Left hindlimb (tissue), 1 donor: ENCODE data around the gene HRG.
"Not testable (repeated sequence)": the region's sequence is repeated elsewhere in the genome, so short reads cannot be mapped to it uniquely, and the experiment has no call there.

Experiments
- DNase-seq: peaks from one replicate; pipeline ENCODE4 v3.0.0-alpha.2; 2018

Gene HRG, protein sequence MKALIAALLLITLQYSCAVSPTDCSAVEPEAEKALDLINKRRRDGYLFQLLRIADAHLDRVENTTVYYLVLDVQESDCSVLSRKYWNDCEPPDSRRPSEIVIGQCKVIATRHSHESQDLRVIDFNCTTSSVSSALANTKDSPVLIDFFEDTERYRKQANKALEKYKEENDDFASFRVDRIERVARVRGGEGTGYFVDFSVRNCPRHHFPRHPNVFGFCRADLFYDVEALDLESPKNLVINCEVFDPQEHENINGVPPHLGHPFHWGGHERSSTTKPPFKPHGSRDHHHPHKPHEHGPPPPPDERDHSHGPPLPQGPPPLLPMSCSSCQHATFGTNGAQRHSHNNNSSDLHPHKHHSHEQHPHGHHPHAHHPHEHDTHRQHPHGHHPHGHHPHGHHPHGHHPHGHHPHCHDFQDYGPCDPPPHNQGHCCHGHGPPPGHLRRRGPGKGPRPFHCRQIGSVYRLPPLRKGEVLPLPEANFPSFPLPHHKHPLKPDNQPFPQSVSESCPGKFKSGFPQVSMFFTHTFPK

DNA sequence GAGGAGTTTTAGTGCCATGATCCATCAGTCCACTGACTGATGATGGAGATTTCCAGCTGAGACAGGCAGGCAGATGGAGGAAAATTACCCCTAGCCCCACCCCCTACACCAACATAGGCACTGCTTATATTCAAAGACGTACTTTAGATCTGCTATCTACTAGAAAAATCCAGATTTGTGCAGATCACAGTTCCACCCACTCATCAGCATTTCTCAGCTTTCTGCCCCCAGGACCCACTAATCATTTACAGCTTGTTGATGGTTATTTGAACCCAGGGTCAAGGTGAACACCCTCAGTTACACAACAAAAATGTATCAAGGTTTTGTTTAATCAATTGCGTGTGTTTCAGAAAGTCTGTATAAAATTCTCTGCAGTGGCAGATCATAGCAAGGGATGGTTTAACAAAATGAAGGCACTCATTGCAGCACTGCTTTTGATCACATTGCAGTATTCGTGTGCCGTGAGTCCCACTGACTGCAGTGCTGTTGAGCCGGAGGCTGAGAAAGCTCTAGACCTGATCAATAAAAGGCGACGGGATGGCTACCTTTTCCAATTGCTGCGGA lies at the start of gene HRG:
Gene HRG, plus strand, starts transcription at position 390 of the 564 bp plus-strand sequence. Its CDS starts 18 bp downstream, at position 408.
- DNase-seq, result no peak

DNA sequence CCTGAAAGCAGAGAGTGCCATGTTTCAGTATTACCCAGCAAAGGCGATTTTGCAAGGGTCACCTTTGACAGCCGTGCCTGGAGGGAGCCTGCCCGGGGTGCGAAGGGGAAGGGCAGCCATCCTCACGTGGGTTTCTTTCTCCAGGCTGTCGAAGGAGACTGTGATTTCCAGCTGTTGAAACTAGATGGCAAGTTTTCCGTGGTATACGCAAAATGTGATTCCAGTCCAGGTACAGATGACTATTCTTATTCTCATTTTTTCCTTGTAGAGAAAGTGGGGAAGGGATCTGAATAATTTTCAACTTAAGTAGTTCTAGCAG lies 49.6 kb upstream of the HRG start:
- no peak for DNase-seq

DNA sequence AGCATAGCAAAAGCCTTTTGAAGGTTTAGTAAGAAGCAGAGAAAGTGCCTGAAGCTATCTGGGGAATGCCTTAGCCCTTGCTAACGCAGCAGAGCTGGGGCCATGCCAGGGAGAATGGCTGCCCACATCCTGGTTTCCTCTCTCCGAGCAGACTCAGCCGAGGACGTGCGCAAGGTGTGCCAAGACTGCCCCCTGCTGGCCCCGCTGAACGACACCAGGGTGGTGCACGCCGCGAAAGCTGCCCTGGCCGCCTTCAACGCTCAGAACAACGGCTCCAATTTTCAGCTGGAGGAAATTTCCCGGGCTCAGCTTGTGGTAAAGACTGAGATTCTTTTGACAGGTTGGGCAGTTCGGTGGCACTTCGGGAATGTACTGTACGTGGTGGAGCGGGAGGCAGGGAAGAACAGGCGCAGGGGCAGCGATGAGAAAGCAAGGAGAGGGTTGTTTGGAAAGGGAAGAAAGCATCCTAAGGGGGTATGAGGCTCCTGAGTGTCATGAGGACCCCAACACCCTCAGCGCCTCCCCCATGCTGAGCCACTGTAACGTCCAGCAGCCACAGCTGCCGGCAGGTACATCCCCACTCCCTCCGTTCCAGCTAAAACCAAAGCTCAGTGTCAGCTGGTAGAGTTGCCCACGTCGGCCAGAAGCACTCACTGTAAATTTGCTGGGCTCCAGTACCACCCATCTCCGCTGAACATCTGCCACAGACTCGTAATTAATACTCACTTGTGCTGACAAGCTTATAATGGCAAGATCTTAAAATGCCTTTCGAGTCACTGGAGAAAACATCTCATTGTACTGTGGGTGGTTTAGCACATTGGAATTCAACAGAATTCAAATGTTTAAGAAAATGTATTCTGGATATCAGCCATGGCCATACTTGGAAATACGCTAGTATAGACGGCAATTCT lies 48.5 kb upstream of the HRG start:
- peak; percentile 80 for DNase-seq

DNA sequence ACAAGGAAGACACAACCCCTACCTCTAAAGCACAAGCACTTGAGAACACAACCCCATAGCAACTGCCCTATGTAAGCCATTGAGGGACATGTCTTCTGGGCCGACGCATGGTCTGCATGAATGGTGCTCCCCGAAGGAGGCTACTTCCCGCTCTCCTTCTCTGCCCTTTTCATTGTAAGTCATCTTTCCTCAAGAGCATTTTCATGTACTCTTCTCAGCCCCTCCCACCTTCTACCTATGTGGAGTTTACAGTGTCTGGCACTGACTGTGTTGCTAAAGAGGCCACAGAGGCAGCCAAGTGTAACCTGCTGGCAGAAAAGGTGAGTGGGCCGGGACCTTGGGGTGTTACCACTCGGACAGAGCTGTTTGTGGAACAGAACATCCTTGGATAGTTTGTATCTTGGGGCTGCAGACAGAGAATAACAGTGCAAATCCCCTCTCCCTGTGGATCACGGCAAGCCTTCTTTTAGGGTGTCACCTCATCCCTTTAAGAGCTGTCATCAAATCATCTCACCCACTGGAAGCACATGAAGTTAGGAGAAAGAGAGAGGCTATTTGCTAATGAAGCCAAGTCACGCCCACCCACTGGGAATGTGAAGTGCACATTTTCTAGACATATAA lies 47.4 kb upstream of the HRG start:
- DNase-seq, result no peak

DNA sequence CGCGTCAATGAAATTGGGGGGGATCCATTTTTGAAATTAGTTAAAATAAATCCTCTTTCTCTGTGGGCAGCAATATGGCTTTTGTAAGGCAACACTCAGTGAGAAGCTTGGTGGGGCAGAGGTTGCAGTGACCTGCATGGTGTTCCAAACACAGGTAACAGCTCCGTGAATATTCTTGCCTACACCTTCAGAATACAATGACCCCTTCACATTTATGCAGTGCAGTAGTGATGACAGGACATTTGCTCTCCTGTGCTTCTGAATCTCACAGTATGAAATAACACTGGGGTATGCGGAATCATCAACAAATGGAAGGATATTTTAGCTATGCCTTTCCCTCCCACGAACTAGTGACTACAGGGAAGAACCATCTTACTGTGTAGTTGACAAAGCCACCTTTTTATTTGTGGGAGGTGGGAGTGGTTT lies 46.0 kb upstream of the HRG start:
- no peak for DNase-seq

DNA sequence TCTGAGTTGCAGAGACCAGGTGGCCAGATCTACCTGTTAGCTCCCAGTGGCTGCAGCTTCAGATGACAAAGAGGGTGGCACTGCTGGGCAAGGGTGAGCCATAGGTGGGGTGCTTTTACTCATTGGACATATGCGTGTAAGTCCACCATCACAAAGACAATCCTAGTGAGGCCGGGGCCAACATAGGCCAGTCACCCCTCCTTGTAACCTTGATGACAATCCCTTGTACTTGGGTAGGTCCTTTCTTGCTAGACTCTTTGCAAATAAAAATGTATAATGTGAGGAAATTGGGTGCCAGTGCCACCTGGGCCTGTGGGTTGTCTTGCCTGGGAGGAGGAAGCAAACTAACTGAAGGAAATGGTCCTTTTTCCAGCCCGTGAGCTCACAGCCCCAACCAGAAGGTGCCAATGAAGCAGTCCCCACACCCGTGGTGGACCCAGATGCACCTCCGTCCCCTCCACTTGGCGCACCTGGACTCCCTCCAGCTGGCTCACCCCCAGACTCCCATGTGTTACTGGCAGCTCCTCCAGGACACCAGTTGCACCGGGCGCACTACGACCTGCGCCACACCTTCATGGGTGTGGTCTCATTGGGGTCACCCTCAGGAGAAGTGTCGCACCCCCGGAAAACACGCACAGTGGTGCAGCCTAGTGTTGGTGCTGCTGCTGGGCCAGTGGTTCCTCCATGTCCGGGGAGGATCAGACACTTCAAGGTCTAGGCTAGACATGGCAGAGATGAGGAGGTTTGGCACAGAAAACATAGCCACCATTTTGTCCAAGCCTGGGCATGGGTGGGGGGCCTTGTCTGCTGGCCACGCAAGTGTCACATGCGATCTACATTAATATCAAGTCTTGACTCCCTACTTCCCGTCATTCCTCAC lies 45.4 kb upstream of the HRG start:
- no peak for DNase-seq

DNA sequence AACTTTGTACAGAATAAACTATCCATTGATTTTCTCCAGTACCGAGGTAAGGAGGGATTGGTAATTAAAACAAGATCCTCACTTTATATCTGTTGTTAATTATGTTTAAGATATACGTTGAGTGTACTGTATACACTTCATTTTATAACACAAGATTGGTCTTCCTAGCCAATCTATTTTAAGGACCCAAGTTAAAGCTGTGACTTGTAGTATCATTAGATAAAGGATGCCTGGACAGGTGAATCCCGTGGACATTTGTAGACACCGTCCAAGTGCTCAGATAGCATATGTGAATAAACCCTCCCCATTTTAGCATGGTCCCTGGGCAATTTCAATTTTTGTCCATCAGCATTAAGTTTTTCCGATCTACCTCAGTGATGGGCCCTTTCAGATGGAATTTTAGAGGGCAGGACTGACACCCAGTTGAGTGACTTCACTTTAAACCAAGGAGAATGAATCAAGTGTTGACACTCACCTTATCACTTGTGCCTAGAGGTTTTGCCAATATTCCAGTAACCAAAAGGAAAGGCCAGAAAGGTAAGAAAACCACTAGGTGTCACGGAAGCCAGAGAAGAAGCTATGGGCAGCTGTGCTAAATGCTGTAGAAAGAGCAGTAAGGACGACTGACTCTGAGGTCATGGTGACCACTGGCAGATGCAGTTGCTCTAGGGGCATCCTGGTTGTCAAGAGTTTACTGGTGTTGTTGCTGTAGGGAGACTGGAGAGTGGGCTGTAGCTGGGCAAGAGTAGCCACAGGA lies 43.7 kb upstream of the HRG start:
- DNase-seq, result no peak

DNA sequence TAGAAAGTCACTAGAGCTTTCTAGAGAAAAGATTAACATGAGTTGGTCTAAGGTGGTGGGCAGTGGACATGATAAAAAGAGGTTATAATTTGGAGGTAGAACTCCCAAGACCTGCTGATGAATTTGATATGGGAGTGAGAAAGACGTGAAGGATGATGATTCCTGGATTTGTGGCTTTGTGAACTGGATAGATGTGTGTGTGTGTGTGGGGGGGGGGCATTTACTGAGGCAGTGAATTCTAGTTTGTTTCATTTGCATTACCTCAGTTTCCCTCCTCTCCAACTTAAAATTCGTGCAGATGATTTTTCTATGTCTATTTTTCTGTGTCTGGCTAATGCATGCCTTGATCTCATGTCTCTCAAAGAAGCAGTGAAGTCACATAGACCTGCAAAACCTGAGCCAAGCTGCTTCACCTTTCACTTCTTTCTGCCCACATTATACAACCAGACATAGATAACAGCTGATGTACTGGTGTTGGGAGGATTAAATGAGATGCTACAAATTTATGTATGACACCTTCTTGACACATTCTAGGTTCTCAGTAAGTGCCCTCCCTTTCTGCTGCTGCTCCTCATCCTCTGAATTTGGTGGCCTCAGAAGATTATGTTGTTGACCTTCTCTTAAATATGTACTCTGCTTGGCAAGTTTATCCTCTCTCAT lies 43.0 kb upstream of the HRG start:
- DNase-seq, result no peak

DNA sequence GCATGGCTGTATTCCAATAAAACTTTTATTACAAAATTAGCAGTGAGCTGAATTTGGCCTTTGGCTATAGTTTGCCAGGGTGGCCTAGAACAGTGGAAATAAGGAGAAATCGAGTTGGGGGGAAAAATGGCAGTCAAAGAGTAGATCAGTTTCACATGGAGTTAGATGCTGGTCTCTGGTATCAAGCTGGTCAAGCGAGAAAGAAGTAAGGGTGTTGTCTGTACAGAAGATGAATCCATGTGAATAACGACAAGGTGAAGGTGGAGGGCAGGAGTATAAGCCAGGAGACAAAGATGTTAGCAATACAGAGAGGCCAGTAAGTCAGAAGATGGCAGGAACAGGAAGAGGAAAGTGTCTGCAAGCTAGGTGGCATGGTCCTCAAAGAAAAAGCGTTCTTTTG lies 41.2 kb upstream of the HRG start:
- DNase-seq, result no peak

DNA sequence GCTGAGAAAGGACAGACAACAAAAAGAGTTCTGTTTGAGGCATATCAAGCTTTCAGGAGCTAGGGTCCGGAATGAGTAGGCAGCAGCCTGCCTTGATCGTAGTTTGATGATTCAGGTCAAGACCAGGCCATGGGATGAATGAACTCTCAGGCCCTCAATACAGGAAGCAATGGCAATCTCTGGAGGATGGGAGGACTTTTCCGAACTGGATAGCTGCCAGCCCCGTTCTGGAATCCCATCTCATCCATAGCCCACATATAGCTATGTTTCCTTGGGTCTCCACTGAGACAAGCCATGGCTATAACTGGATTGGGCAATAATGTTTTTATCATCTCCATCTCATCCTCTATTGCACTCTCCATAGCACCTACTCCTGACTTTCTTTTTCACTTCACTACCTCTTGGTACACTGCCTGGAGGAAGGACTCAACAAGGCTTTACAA lies 40.2 kb upstream of the HRG start:
- no peak for DNase-seq

DNA sequence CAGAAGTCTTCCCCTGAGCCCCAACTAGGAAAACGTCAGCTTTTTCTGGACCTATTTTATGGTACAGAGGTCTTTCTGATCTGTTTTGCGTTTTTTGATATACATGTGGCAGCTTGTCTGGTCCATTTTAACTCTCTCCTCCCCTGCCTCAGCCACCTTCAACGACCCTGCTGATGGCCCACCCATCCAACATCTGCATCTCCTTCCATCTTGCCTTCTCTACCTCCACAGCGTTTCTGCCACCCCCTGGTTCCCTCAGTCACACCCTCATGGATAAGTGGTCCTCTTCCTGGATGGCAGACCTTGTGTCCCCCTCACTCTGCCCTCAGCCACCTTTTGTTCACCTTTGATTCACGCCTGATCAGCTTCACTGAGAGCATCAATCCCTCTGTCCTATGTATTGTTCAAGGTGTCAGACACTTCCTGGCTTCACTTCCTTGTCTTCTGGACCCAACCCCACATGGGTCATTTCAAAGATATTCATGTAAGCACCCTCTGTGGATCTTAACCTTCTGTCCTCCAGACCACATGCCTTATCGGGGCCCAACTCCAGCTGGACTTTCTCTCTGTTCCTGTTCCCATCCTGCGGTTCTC lies 39.5 kb upstream of the HRG start:
- DNase-seq, result no peak

DNA sequence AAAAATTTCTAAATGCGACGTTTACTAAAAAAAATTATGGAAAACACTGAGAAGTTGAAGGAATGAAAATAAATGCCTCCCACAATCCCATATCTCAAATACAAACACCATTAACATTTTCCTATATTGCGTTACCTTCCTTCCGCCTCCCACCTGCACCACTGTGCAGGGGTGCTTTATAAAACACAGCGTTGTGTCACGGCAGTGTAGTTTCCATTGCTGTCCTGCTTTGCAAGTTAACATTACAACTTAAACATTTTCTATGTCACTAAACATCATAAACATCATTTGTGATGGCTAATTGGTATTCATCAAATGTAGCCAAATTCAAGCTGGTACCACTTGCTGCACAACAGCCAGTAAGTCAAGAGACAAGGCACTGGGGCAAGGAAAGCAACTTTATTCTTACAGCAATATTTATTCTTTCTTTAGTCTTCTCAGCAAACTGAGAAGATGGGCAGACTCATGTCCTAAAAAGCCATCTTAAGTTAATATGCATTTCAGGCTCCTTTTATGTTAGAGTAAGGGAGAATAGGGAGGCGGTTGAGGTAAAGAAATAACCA lies 37.9 kb upstream of the HRG start:
- no peak for DNase-seq

DNA sequence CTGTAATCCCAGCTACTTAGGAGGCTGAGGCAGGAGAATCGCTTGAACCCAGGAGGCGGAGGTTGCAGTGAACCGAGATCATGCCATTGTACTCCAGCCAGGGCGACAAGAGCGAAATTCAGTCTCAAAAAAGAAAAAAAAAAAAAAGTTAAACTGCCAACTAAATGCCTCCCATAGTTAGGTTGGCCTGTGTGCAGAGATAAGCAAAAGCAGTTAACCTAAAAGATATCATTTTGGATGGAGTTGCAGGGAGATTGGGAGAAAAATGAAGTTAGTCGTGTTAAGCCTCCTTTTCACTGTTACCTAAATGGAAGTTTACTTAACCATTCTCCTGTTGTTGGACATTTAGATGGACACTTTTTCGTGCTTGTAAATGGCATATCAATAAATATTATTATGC lies 37.1 kb upstream of the HRG start:
- no peak for DNase-seq

DNA sequence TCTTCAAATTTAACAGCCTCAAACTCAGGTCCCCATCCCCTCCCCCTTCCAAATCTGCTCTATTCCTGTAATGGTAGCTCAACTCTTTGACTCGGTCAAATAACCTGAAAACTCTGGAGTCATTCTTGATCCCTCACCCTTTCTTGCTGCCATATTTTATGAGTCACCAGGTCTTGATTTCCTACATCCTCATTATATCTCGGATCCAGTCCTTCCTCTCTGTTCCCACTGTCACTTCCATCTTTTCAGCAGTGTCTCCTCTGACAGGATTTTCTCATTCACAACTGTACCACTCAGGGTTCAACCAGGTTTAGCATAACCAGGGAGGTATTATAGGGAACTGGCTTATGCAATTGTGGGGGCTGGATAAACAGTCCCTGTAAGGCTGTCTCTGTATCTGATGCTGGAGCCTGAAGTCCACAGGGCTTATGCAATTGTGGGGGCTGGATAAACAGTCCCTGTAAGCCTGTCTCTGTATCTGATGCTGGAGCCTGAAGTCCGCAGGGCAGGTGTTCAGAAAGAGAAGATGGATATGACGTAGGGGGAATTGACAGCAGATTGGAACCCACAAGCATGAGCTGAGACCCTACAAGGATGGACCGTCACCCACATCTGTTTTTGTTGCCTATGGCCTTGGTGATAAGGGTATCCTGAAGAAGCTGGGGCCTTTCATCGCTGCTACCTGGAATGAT lies 34.7 kb upstream of the HRG start:
- DNase-seq, result no peak

DNA sequence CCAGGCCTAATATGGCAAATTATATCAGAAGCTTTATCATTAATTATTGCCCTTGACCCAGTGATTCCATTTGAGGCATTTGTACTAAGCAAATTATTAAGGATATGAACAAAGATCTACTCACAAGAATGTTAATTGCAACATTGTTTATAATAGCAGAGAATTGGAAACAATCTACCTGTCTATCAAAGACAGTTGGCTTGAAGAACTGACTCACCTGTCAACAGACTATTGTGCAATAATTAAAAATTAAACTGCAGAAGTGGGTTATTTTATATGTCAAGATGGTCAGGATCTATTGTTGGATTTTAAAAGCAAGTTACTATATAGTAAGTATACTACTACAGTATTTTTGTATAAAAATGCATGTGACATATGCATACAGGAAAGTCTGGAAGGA lies 32.3 kb upstream of the HRG start:
- DNase-seq, result no peak

DNA sequence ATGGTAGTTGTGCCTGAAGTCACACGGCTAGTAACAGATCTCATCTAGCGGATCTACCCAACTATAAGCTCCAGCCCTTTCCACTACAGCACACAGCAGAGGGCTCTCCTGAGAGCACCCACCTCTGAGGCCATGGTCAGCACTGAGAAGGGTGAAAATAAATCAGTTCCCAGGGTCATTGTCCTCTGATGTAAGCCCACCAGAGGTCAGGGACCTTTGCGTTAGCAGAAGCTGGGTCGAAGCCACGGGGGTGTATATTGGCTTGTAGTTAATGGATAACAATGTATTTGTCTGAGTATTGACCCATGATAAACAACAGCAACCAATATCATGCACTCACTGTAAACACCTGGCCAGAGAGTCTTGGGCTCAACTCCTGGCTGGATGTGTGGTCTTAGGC lies 31.6 kb upstream of the HRG start:
- DNase-seq, result not testable (repeated sequence)

DNA sequence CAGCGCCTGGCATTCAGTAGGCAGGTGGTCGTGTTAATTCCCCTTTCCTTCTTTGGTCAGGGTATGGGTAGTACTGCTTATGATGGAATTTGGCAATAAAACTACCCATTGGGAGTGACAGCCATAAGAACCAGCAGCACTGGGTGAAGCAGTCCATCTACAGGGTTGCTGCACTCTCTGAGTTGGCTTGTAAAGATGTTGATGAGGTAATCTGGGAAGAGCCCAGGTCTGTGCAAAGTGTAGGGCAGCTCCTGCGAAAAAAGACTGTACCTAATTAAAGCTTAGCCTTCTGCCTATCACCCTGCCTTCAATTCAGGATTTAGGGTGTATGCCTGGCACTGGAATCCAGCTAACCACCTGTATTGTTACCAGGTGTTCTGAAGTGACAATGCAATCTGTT lies 30.3 kb upstream of the HRG start:
- no peak for DNase-seq

DNA sequence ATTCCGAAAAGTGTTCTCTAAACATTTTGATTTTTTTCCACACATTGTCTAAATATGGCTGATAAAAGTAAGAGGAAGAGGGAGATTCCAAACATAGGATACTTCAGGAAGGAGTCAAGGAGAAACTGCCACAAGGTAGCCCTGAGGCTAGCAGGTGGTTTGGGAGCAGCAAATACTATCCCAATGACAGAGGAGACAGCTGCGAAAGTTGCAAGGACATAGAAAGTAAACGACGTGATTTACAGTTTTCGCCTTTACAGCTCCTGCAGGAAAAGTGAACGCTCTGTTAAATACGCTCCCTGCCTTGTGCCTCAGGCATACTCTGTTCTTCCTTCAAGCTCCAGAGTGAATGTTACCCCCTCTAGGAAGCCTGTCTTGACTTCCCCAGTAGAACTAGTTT lies 29.3 kb upstream of the HRG start:
- no peak for DNase-seq

DNA sequence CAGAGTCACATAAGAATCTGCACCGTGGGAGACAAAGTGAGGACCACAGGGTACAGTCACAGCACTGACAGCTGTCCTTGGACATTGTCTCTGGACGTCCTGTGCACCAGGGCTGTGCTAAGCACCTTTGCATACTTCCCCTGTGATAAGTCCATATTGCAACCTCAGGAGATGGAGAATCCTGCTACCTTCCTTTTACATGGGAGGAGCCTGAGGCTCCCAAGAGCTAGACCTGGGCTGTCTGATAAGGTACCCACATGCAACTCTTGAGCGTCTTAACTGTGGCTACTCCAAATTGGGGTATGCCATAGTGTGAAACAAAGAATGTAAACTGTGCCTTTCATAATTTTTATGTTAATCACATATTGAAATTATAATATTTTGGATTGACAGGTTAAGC lies 28.1 kb upstream of the HRG start:
- DNase-seq, result no peak
